Embryonic facial prominence (tissue), 1 donor: Measurements from ENCODE around the gene C3orf70.

Source experiments
- DNase-seq: peaks from one replicate; pipeline ENCODE4 v3.0.0-alpha.2; 2016; ENCODE audit errors: extremely low spot score

C3orf70 gene

DNA sequence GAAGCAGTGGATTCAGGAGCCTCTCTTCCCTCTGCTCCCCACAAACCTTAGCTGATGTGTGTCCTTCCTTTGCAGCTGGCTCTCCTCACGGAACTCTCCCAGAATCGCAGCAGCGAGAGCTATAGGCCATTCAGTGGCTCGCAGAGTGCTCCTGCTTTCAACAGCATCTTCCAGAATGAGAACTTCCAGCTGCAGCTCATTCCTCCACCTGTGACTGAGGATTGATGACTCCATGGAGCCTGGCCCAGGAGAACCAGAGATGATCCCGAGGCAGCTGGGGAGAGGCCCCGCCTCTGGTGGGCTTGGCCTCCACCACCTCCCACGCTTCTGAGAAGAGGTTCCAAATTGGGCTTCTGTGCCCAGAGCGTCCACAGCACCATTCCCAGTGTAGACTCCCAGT lies 101.1 kb downstream of the C3orf70 start:
- DNase-seq = no peak

DNA sequence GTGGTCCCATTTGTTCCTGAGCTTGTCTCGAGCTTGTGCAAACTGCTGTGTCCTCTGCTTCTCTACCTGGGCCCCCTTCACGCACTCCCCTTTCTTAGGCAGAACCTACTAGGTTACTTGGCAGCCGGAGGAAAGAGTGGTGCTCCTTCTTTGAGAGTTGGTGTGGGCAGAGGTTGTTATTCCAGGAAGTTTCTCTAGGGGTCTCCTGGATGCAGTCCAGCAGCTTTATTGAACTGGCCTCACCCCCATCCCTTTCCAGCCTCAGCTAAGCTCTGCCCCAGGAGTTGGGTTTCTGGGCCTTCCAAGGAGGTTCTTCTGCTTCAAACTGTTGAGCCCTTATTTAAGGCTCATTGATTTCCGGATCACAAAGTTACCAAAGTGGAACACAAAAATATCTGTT lies 103.2 kb downstream of the C3orf70 start:
- no peak for DNase-seq

DNA sequence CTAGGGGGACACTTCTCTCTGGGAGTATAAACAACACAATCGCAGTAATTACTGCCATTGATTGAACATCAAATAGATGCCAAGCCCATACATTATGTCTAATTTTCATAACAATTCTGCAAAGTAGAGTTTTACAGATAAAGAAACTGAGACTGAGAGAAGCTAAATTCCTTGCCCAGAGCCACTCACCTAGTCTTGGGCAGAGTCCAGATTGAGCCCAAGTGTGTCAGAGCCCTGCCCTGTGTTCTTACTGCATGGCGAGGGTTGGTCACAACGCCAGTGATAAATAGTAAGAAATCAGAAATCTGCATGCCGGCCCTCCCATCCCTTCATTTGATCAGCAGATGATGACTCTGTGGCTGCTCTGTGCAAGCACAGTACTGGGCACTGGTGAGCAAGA lies 106.3 kb downstream of the C3orf70 start:
- DNase-seq = no peak

DNA sequence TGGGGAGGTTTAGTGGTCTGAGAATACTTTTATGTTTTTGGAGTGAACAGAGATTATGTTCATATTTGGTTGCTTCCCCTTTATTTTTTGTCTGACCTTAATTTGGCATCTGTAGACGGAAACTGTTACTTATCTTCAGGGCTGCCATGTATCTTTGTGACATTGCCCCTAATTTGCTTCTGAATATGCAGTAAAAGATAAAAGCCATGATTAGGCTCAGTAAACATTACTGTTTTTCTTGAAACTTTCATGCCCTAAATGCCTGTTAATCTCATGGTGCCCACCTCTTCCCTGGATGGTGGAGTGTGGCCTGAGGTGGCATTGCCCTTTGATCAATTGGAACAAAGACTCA lies 106.7 kb downstream of the C3orf70 start:
- no peak for DNase-seq

DNA sequence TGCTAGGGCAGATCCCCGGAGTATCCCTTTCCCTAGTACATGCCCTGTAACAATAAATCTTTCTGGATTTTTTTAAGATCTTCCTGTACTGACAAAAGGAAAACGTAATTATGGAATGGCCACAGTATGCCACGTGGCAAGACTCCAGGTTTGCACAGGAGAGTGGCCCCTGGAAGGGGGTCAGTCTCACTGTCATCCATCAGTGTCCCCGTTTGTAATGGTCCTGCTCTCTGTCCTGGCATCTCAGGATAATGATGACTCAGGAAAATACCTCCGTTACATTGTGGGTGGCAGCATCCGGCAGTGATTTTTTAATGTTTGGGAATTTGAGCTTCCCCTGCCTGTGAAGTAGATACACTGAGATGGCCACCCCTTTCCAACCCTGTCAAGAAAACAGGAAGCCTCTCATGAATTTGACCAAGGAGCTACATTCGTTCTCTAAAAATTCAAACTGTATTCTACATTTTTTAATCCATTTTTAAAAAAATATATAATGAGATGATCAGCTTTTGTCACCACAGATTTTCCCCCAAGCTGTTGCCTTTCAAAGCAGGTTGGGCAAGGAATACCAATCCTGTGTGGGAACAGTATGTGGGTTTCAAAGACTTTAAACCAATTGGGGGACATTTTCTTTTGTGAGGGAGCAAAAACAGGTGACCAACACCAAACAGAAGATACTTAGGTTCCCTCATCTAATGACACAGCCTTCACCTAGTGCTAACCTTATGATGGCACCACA lies 110.4 kb downstream of the C3orf70 start:
- no peak for DNase-seq

DNA sequence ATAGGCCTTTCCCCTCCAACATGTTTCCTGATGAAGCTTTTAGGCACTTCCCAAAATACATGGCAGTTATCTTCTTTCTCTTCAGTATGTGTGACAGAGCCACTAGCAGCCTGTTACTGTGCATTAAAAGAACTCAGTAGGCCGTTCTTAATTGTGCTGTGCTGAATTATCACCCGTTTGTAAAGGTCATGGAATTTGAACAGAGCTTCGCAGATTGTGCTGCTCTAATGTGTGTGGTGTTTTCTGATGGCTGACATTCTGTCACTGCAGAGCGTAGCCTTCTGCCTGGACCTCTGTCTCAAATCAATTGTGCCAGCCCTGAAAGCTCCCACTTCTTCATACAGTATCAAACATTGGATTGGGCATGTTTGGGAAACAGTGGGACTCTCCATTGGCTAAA lies 111.3 kb downstream of the C3orf70 start:
- no peak for DNase-seq

DNA sequence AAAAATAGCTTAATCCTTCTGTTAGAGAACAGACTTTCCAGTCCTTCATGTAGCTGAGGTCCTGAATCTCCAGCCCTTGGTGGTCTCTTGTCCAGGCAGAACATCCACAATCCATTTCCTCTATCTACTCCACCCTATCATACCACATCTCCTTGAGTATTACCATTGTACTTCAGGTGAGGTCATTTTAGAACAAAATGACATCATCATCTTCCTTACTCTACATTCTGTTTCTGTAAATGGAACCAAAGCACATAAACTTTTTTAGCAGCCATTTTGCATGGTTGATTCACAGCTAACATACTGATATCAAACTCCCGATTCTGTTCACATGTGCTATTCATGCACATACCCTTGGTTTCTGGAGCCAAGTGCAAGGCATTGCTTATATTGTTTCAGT lies 112.4 kb downstream of the C3orf70 start:
- no peak for DNase-seq

DNA sequence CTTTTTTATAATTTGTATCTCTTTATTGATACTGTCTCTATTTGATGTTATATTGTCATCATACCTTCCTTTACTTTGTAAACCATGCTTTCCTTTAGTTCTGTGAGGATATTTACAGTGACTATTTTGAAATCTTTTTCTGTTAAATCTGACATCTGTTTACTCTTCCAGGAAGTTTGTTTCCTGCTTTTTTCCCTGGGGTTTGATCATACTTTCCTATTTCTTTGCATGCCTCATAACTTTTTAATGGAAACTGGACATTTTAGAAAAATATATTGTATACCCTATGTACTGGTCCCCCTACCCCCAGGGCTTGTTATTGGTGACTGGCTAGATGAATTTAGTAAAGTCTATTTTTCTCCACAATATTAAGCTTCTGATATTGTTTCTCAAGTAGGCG lies 115.1 kb downstream of the C3orf70 start:
- no peak for DNase-seq

DNA sequence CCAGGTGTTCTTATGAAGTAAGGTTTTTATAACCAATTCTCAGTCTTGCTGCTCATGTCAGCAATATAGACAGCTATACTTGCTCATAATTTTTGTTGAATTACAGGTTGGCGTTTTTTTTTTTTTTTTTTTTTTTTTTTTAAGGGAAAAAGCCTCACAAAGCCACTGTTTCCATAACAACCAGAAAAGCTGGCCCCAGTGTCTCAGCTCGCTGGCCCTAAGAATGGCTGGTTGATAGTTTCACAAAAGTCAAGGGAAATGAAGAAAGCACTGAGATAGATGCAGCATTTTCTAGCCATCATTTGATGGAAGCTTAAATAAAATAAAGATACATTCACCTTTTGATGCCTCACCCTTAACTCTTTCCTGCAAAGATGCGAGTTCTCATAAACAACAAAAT lies 121.9 kb downstream of the C3orf70 start:
- DNase-seq = no peak

DNA sequence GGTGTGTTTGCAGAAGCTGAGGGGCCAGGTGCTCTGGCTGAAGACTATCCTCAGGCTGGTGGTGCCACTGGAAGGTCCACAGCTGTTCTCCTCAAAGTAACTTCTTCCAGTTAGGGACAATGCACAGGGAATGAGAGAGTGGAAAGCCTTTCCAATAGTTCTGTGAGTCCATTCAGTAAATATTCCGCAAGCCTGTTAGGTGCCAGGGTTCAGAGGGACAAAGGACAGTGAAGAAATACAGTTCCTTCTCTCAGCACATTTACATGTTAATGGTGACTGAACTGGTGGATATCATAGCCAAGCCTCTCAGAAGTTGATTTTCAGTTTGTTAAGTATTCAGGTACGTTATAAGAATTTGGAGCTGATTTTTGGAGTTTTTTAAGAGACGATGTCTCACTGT lies 122.5 kb downstream of the C3orf70 start:
- no peak for DNase-seq

DNA sequence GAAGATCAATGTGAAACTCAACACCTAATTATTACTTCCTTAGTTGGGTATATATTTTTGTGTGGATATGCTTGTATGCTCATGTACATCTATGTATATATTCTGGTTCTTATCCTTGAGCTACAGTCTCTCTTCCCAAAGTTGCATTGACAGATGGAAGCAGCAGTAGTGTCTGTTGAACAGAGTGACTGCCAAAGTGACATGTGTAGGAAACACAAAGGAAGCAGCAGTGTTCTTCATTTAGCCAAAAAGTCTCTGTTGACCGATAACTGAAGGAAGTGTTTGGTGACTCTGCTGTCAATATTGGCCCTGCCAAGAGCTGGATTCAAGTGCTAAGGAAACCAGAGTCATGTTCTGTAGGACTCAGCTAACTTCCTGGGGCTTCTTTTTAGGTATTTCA lies 123.8 kb downstream of the C3orf70 start:
- no peak for DNase-seq

DNA sequence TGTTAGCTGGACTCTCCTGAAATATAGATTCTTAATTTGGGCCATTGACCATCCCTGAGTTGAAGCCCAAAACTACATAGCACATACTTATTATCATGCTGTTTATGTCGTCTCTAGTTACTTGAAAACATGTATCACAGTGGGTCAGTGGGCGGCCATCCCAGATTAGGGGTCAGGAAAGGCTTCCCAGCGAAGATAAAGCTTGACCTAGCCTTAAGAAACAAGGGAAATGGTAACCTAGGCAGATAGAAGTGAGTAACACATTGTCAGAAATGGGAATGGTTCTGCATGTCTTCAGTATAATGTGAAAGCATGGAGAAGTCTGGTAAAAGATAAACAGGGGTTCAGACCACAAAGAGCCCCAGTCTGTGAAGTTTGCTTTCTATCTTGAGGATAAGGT lies 124.7 kb downstream of the C3orf70 start:
- no peak for DNase-seq
